Lower leg skin (tissue), 3 donors: ENCODE measurements around the gene ROBO1.

Experiments used
- CTCF ChIP-seq, 3 donors: fragments of 450-650 bp; IDR thresholded peaks; one replicate each; pipeline ENCODE4 v1.5.1; 2016; ENCODE audit warnings: antibody characterized with exemption in 3 of 3, mild to moderate bottlenecking in 3 of 3, moderate library complexity in 2 of 3
- POLR2A ChIP-seq, 2 donors: fragments of 450-650 bp; IDR thresholded peaks; one replicate each; pipeline ENCODE4 v1.6.1; 2016 to 2017; ENCODE audit warnings: antibody characterized with exemption in 2 of 2, mild to moderate bottlenecking in 1 of 2, moderate library complexity in 1 of 2

GRCh38 chr3:79351699-79352098 lies 416.1 kb downstream of the ROBO1 start:
- no peak for TF ChIP-seq POLR2A (IDR thresholded peaks at IDR 0.05)
- no peak for TF ChIP-seq CTCF (IDR thresholded peaks at IDR 0.05)
